NT2/D1 (cell line): ENCODE results near the gene NDRG4.

Experiments
- SUZ12 ChIP-seq: IDR thresholded peaks from 2 replicates; pipeline ENCODE4 v1.6.1; 2011; ENCODE audit not compliant: insufficient read length, insufficient read depth; ENCODE audit errors: extremely low read depth
- YY1 ChIP-seq: IDR thresholded peaks from 2 replicates; pipeline ENCODE4 v1.6.1; 2011; ENCODE audit not compliant: insufficient read length, insufficient read depth
- ZNF274 ChIP-seq: IDR thresholded peaks from 2 replicates; pipeline ENCODE4 v1.6.1; 2011; ENCODE audit warnings: mild to moderate bottlenecking, low read depth, low read length

- TF ChIP-seq YY1 (no peak), ZNF274 (no peak), SUZ12 (no peak)
These were observed 48.4 kb downstream of the NDRG4 start for GRCh38 chr16:58548378-58548777.
